CD8-positive, alpha-beta memory T cell (primary cell): ENCODE results near the gene COX4I1. TPM values are rescaled to one million over a fixed set of nuclear protein-coding genes. Genes with fewer than 3 reads are reported as not detected.

Experiments used
- CTCF ChIA-PET: fragments of 350-600 bp; sonication (Branson Sonifier 250); formaldehyde crosslinking; loops from one replicate; lab custom pipeline; 2021; ENCODE audit warnings: antibody characterized with exemption; lab: Charles Lee
- POLR2A ChIA-PET: fragments of 350-600 bp; sonication (Branson Sonifier 250); formaldehyde crosslinking; loops from one replicate; lab custom pipeline; 2021; ENCODE audit warnings: antibody characterized with exemption; lab: Charles Lee
- DNase-seq, 5 donors: peaks; one replicate each; pipeline versions ENCODE4 v3.0.0 to v3.0.0-alpha.2; 2020 to 2022; ENCODE audit warnings: mixed read lengths in 1 of 5
- H3K27ac ChIP-seq: one replicate; pipeline ENCODE4 v1.7.0; 2013; ENCODE audit warnings: low read depth, mild to moderate bottlenecking, low read length, moderate library complexity
- H3K27me3 ChIP-seq: 2 replicates; pipeline ENCODE4 v1.7.0; 2013; ENCODE audit warnings: low read length, mild to moderate bottlenecking; ENCODE audit not compliant: insufficient read depth, poor library complexity, severe bottlenecking
- H3K36me3 ChIP-seq: 2 replicates; pipeline ENCODE4 v1.7.0; 2013; ENCODE audit warnings: mild to moderate bottlenecking, low read length, moderate library complexity; ENCODE audit not compliant: insufficient read depth
- H3K4me1 ChIP-seq: 2 replicates; pipeline ENCODE4 v1.7.0; 2013; ENCODE audit warnings: mild to moderate bottlenecking, low read length, moderate library complexity; ENCODE audit not compliant: insufficient read depth
- H3K4me3 ChIP-seq: 2 replicates; pipeline ENCODE4 v1.7.0; 2013; ENCODE audit warnings: mild to moderate bottlenecking, low read length
- H3K9me3 ChIP-seq: 2 replicates; pipeline ENCODE4 v1.7.0; 2013; ENCODE audit warnings: mild to moderate bottlenecking, low read length
- H3K27ac Mint-ChIP-seq, 8 donors: one replicate each; pipeline ENCODE4 v1.8.0; 2020 to 2021; ENCODE audit warnings: mixed read lengths in 8 of 8, mild to moderate bottlenecking in 6 of 8, inconsistent platforms in 3 of 8, moderate library complexity in 3 of 8
- H3K27me3 Mint-ChIP-seq, 2 donors: one replicate each; pipeline ENCODE4 v1.8.0; 2020 to 2021; ENCODE audit warnings: mixed read lengths in 2 of 2, mild to moderate bottlenecking in 1 of 2, moderate library complexity in 1 of 2
- H3K36me3 Mint-ChIP-seq, 3 donors: one replicate each; pipeline ENCODE4 v1.8.0; 2020 to 2021; ENCODE audit warnings: mixed read lengths in 3 of 3, inconsistent platforms in 1 of 3, mild to moderate bottlenecking in 1 of 3
- H3K4me1 Mint-ChIP-seq, 3 donors: one replicate each; pipeline ENCODE4 v1.8.0; 2020 to 2021; ENCODE audit warnings: mixed read lengths in 3 of 3, inconsistent platforms in 1 of 3, mild to moderate bottlenecking in 1 of 3
- H3K4me3 Mint-ChIP-seq, 7 donors: one replicate each; pipeline ENCODE4 v1.8.0; 2020 to 2021; ENCODE audit warnings: mixed read lengths in 7 of 7, mild to moderate bottlenecking in 6 of 7, moderate library complexity in 4 of 7, inconsistent platforms in 2 of 7
- H3K9me3 Mint-ChIP-seq, 5 donors: one replicate each; pipeline ENCODE4 v1.8.0; 2020 to 2022; ENCODE audit warnings: mixed read lengths in 5 of 5, mild to moderate bottlenecking in 3 of 5, moderate library complexity in 2 of 5, inconsistent platforms in 1 of 5
- polyA plus RNA-seq: library from polyadenylated mRNA; unstranded; fragments of 300-500 nt; fragmentation: Illumina TruSeq; gene quantifications from one replicate; pipeline ENCODE4 v1.2.3, GENCODE V29; 2021
- total RNA-seq, 2 experiments: library from RNA; stranded (reverse); gene quantifications; one replicate each; pipeline ENCODE4 v1.2.3, GENCODE V29; 2021

Gene COX4I1
- total RNA-seq (100 to 1,000 TPM; 449 to 470 TPM), polyA plus RNA-seq (951 TPM)

DNA sequence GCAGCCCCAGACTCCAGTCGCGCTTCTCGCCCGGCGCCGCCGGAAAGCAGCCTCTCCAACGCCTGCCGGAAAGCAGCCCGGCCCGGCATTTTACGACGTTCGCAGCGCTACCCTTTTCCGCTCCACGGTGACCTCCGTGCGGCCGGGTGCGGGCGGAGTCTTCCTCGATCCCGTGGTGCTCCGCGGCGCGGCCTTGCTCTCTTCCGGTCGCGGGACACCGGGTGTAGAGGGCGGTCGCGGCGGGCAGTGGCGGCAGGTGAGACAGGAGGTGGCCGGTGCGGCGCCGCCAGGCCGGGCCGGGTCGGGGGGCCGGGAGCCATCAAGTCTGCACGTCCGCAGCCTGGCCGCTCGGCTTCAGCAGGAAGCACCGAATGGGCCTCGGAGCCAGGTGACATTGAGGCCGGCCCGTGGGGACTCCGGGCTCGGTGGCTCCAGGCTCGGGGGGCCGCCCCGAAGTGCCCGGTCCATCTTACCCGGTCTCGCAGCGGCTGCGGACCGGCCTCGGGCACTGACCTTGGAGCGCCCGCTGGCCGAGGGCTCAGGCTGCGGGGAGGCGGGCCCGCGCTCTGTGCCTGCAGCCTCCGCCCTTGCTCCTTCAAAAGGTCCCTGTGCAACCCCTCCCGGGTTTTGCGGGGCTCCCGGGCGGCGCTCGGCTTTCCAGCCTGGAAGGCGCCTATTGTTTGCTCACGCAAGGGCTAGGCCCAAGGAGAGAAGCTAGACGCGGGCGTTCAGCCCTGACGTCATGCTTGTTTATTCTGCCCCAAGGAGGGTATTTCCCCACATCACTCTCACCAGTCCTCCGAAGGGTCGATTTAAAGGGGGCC lies at the start of gene COX4I1, which contains the start of gene EMC8:
Gene COX4I1 (plus strand): TSS at position 199 of the 824 bp plus-strand sequence. CDS start 1,511 bp downstream, outside the sequence.
Gene EMC8 (minus strand): TSS at position 48 of the 824 bp plus-strand sequence. CDS start 249 bp downstream, outside the sequence.
- peak within 1 kb of the TSS; percentile 92 for H3K4me3 ChIP-seq
- H3K36me3 Mint-ChIP-seq: peaks cover 11 to 74% (median 27%) of the 10 kb centered on the region in 3 donors

GRCh38 chr16:85749771-85750145 lies 49.7 kb upstream of the COX4I1 start:
- Mint-ChIP-seq H3K27me3 (peaks cover 22 to 34% of the 10 kb centered on the region in 2 donors), H3K27ac (no peak overlapping the region), H3K36me3 (peaks cover 0 to 1% (median 0%) of the 10 kb centered on the region in 3 donors), H3K9me3 (no peaks in the 10 kb centered on the region), H3K4me1 (peaks cover 6 to 27% (median 7%) of the 10 kb centered on the region in 3 donors), H3K4me3 (peak overlapping the region; percentile 73 to 90 (median 84))
- peaks cover 25% of the 10 kb centered on the region for H3K27me3 ChIP-seq
- no peaks in the 10 kb centered on the region for H3K9me3 ChIP-seq
- no peak for DNase-seq
- H3K27ac ChIP-seq: no peak overlapping the region
- no peaks in the 10 kb centered on the region for H3K36me3 ChIP-seq
- ChIA-PET CTCF (interaction anchor here (1.4 to 1.6 kb wide), 2 partner anchors 10 to 30 kb away, joined by 3 read pairs; no protein-coding TSS in a partner anchor), POLR2A (no interaction called here)
- peak overlapping the region; percentile 8 for H3K4me3 ChIP-seq
- no peaks in the 10 kb centered on the region for H3K4me1 ChIP-seq

More for the DNA sequence above, at the start of gene COX4I1, which contains the start of gene EMC8:
- peaks cover 53 to 82% (median 69%) of the 10 kb centered on the region in 3 donors for H3K4me1 Mint-ChIP-seq
- H3K36me3 ChIP-seq: peaks cover 32% of the 10 kb centered on the region
- H3K27ac ChIP-seq: peak within 1 kb of the TSS; percentile 90
- H3K27me3 Mint-ChIP-seq: no peaks in the 10 kb centered on the region
- ChIA-PET CTCF (no interaction called here), POLR2A (no interaction called here)
- H3K27ac Mint-ChIP-seq: peak within 1 kb of the TSS; percentile 94 to 98 (median 97)
- peak; percentile 88 to 94 (median 89) for DNase-seq
- H3K9me3 Mint-ChIP-seq: no peaks in the 10 kb centered on the region
- peaks cover 28% of the 10 kb centered on the region for H3K4me1 ChIP-seq
- no peaks in the 10 kb centered on the region for H3K9me3 ChIP-seq
- peak within 1 kb of the TSS; percentile 84 to 95 (median 88) for H3K4me3 Mint-ChIP-seq
- no peaks in the 10 kb centered on the region for H3K27me3 ChIP-seq

DNA sequence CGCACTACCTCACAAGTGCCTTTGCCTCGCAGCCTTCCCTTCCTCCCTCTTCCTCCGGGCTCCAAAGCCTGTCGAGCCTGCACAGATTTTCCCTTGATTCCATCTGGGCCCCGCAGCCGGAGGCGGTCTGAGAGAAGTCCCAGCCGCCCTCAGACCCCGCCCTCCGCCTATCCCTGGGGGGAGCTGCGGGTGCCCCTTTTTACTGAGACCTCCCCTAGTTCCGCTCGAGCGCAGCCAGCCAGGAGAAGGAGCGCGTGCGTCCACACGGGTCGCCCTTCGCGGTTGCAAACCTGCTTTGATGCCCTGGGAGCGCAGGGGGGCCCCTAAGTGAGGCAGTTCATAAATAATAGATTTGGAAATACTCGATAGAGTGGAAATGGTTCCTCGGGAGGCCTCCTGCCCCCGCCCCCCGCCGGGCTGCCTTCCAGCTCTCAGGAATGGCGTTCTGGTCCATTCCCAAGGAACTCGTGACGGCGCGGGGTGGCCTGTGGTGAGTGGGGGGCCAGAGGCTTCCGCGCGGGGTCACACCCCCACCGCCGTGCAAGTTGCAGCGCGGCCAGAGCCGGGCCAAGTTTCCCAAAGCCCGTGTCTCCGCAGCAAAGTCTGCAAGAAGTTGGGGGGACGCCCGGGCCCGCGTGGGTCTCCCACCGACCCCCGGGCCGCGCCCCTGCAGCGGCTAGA lies 49.2 kb upstream of the COX4I1 start:
- CTCF ChIA-PET: interaction anchor here (1.4 to 1.6 kb wide), 2 partner anchors 10 kb away, joined by 3 read pairs; no protein-coding TSS in a partner anchor
- Mint-ChIP-seq H3K36me3 (peaks cover 0 to 1% (median 0%) of the 10 kb centered on the region in 3 donors), H3K4me1 (peaks cover 6 to 24% (median 7%) of the 10 kb centered on the region in 3 donors), H3K27ac (no peak overlapping the region), H3K4me3 (peak overlapping the region; percentile 73 to 90 (median 84)), H3K27me3 (peaks cover 22 to 34% of the 10 kb centered on the region in 2 donors), H3K9me3 (no peaks in the 10 kb centered on the region)
- peaks cover 25% of the 10 kb centered on the region for H3K27me3 ChIP-seq
- H3K27ac ChIP-seq: no peak overlapping the region
- no peaks in the 10 kb centered on the region for H3K9me3 ChIP-seq
- no peaks in the 10 kb centered on the region for H3K4me1 ChIP-seq
- DNase-seq: peak in 1 of 5 donors; percentile 13
- peak overlapping the region; percentile 8 for H3K4me3 ChIP-seq
- POLR2A ChIA-PET: no interaction called here
- H3K36me3 ChIP-seq: no peaks in the 10 kb centered on the region

DNA sequence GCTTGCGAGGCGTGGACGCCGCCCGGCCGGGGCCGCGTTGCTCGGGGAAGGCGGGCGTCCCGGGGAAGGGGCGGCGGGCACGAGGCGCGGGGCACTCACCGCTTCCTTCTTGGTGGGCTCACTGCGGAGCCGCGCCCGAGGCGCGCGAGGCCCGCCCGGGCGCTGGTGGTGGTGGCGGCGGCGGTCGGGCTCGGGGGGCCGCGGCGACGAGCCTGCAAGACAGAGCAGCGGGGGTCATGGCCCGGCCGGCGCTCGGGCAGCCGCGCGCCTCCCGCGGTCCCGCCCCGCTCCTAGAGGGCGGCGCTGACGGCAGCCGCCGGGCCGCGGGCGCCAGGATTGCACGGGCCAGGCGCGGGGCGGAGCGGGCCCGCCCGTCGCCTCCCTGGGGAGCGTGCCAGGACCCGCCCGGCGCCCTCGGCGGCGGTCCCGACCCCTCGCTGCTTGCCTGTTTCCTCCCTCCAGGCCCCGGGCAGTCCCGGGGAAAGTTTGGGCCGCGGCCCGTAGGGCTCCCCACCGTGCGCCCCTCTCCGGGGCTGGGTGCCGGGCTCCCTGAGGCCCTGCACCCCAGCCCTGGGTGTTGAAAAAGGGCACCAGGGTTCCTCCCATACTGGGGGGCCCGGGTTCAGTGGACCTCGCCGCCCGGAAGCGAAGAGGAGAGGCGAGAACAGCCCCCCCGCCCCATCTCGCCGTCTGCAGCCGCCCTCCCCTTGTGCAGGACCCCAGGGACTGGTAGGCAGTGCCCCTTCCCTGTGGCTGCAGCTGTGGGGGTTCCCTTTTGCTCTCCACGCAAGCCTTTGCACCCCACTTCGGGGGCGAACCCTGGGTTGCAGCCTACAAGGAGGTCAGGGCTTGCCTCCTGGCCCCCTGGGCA lies 48.4 kb upstream of the COX4I1 start, which contains the start of gene C16orf74:
Gene C16orf74 (minus strand): TSS at position 270 of the 871 bp plus-strand sequence. CDS start 15,879 bp downstream, outside the sequence.
- no peaks in the 10 kb centered on the region for H3K9me3 ChIP-seq
- Mint-ChIP-seq H3K36me3 (peaks cover 0 to 1% (median 0%) of the 10 kb centered on the region in 3 donors), H3K4me1 (peaks cover 6 to 20% (median 7%) of the 10 kb centered on the region in 3 donors), H3K27ac (peak within 1 kb of the TSS in 1 of 8 donors; percentile 46), H3K4me3 (peak within 1 kb of the TSS; percentile 73 to 90 (median 84)), H3K27me3 (peaks cover 24 to 35% of the 10 kb centered on the region in 2 donors), H3K9me3 (no peaks in the 10 kb centered on the region)
- ChIA-PET POLR2A (no interaction called here), CTCF (interaction anchor here (1.1 to 1.6 kb wide), 3 partner anchors 10 to 34 kb away, joined by 3 read pairs; no protein-coding TSS in a partner anchor)
- H3K4me1 ChIP-seq: no peaks in the 10 kb centered on the region
- peak within 1 kb of the TSS; percentile 8 for H3K4me3 ChIP-seq
- no peaks in the 10 kb centered on the region for H3K36me3 ChIP-seq
- H3K27ac ChIP-seq: no peak within 1 kb of the TSS
- peak in 1 of 5 donors; percentile 17 for DNase-seq
- peaks cover 25% of the 10 kb centered on the region for H3K27me3 ChIP-seq

- Histone ChIP-seq H3K27me3 (peaks cover 20% of the 10 kb centered on the region), H3K9me3 (no peaks in the 10 kb centered on the region), H3K27ac (no peak overlapping the region), H3K4me1 (no peaks in the 10 kb centered on the region), H3K36me3 (no peaks in the 10 kb centered on the region), H3K4me3 (no peak overlapping the region)
- DNase-seq: no peak
- H3K4me1 Mint-ChIP-seq: peaks cover 6 to 22% (median 6%) of the 10 kb centered on the region in 3 donors
- ChIA-PET POLR2A (no interaction called here), CTCF (interaction anchor here (1.1 to 1.6 kb wide), 3 partner anchors 11 to 35 kb away, joined by 3 read pairs; no protein-coding TSS in a partner anchor)
- no peaks in the 10 kb centered on the region for H3K9me3 Mint-ChIP-seq
- H3K36me3 Mint-ChIP-seq: peaks cover 0 to 1% (median 0%) of the 10 kb centered on the region in 3 donors
- H3K27ac Mint-ChIP-seq: peak overlapping the region in 1 of 8 donors; percentile 46
- H3K4me3 Mint-ChIP-seq: peak overlapping the region in 6 of 7 donors; percentile 20 to 81 (median 52)
- peaks cover 26 to 37% of the 10 kb centered on the region in 2 donors for H3K27me3 Mint-ChIP-seq
Observed at GRCh38 chr16:85751698-85752501, 47.6 kb upstream of the COX4I1 start.

- H3K4me3 Mint-ChIP-seq: peak overlapping the region in 1 of 7 donors; percentile 56
- ChIA-PET CTCF (interaction anchor here (1.1 kb wide), 1 partner anchor 34 kb away, joined by 3 read pairs; no protein-coding TSS in a partner anchor), POLR2A (no interaction called here)
- H3K36me3 ChIP-seq: no peaks in the 10 kb centered on the region
- peaks cover 20% of the 10 kb centered on the region for H3K27me3 ChIP-seq
- H3K36me3 Mint-ChIP-seq: peaks cover 0 to 1% (median 0%) of the 10 kb centered on the region in 3 donors
- peak overlapping the region in 1 of 8 donors; percentile 24 for H3K27ac Mint-ChIP-seq
- H3K4me3 ChIP-seq: no peak overlapping the region
- no peaks in the 10 kb centered on the region for H3K9me3 Mint-ChIP-seq
- no peak for DNase-seq
- H3K27ac ChIP-seq: no peak overlapping the region
- H3K9me3 ChIP-seq: no peaks in the 10 kb centered on the region
- peaks cover 24 to 42% of the 10 kb centered on the region in 2 donors for H3K27me3 Mint-ChIP-seq
- H3K4me1 ChIP-seq: no peaks in the 10 kb centered on the region
- H3K4me1 Mint-ChIP-seq: peaks cover 4 to 23% (median 6%) of the 10 kb centered on the region in 3 donors
Observed at GRCh38 chr16:85752511-85753420, 46.7 kb upstream of the COX4I1 start.
